Nephron (organoid): ENCODE results near the gene SYNE3.

Source experiments
- H3K27ac Mint-ChIP-seq, 3 experiments: 2 replicates each; pipeline ENCODE4 v1.8.0; 2020; ENCODE audit warnings: mixed read lengths in 3 of 3, mild to moderate bottlenecking in 2 of 3, moderate library complexity in 1 of 3
- H3K27me3 Mint-ChIP-seq: 2 replicates; pipeline ENCODE4 v1.8.0; 2021; ENCODE audit warnings: low read depth, mild to moderate bottlenecking, moderate library complexity, mixed read lengths
- H3K36me3 Mint-ChIP-seq: 2 replicates; pipeline ENCODE4 v1.8.0; 2020; ENCODE audit warnings: low read depth, mixed read lengths
- H3K4me1 Mint-ChIP-seq: 2 replicates; pipeline ENCODE4 v1.8.0; 2020; ENCODE audit warnings: mixed read lengths
- H3K4me3 Mint-ChIP-seq, 3 experiments: 2 replicates each; pipeline ENCODE4 v1.8.0; 2020; ENCODE audit warnings: mild to moderate bottlenecking in 3 of 3, mixed read lengths in 3 of 3, moderate library complexity in 2 of 3
- H3K9me3 Mint-ChIP-seq: 2 replicates; pipeline ENCODE4 v1.8.0; 2020; ENCODE audit warnings: mixed read lengths
- CTCF ChIP-seq, 3 experiments: fragments of 200-600 bp; sonication (generic); IDR thresholded peaks; one replicate each; pipeline ENCODE4 v1.5.0; 2021; ENCODE audit warnings: antibody characterized with exemption in 3 of 3; ENCODE audit not compliant: unreplicated experiment in 3 of 3

The SYNE3 gene

GRCh38 chr14:95483309-95484165, 32.9 kb downstream of the SYNE3 start:
- no peak for TF ChIP-seq CTCF (IDR thresholded peaks at IDR 0.05; ENCODE audit: unreplicated experiment in 3 of 3)
- Mint-ChIP-seq H3K36me3 (no peaks in the 10 kb centered on the region), H3K9me3 (no peaks in the 10 kb centered on the region), H3K4me1 (peaks cover 40% of the 10 kb centered on the region), H3K27me3 (peaks cover 15% of the 10 kb centered on the region), H3K4me3 (peak overlapping the region in 1 of 3 experiments; percentile 18), H3K27ac (peak overlapping the region in 2 of 3 experiments; percentile 77 to 80)

- Mint-ChIP-seq H3K27ac (peak overlapping the region in 2 of 3 experiments; percentile 77 to 80), H3K4me1 (peaks cover 48% of the 10 kb centered on the region), H3K36me3 (no peaks in the 10 kb centered on the region), H3K27me3 (peaks cover 15% of the 10 kb centered on the region), H3K9me3 (no peaks in the 10 kb centered on the region), H3K4me3 (peak overlapping the region in 1 of 3 experiments; percentile 18)
- no peak for TF ChIP-seq CTCF (IDR thresholded peaks at IDR 0.05; ENCODE audit: unreplicated experiment in 3 of 3)
Measured at GRCh38 chr14:95482627-95483308, 33.7 kb downstream of the SYNE3 start.

GRCh38 chr14:95481391-95482022, 34.9 kb downstream of the SYNE3 start:
- no peaks in the 10 kb centered on the region for H3K36me3 Mint-ChIP-seq
- peaks cover 53% of the 10 kb centered on the region for H3K4me1 Mint-ChIP-seq
- H3K9me3 Mint-ChIP-seq = no peaks in the 10 kb centered on the region
- H3K27ac Mint-ChIP-seq = no peak overlapping the region
- peaks cover 14% of the 10 kb centered on the region for H3K27me3 Mint-ChIP-seq
- H3K4me3 Mint-ChIP-seq = no peak overlapping the region
- TF ChIP-seq CTCF (IDR thresholded peaks at IDR 0.05; ENCODE audit: unreplicated experiment in 3 of 3) = no peak

- no peak for TF ChIP-seq CTCF (IDR thresholded peaks at IDR 0.05; ENCODE audit: unreplicated experiment in 3 of 3)
- H3K27ac Mint-ChIP-seq = no peak overlapping the region
- H3K4me3 Mint-ChIP-seq = no peak overlapping the region
- H3K9me3 Mint-ChIP-seq = no peaks in the 10 kb centered on the region
- no peaks in the 10 kb centered on the region for H3K36me3 Mint-ChIP-seq
- H3K27me3 Mint-ChIP-seq = peaks cover 11% of the 10 kb centered on the region
- H3K4me1 Mint-ChIP-seq = peaks cover 53% of the 10 kb centered on the region
Measured at GRCh38 chr14:95480887-95481226, 35.6 kb downstream of the SYNE3 start.

- Mint-ChIP-seq H3K36me3 (no peaks in the 10 kb centered on the region), H3K4me3 (no peak overlapping the region), H3K27ac (no peak overlapping the region), H3K9me3 (no peaks in the 10 kb centered on the region), H3K27me3 (peaks cover 11% of the 10 kb centered on the region), H3K4me1 (peaks cover 53% of the 10 kb centered on the region)
- TF ChIP-seq CTCF (IDR thresholded peaks at IDR 0.05; ENCODE audit: unreplicated experiment in 3 of 3) = no peak
Measured at GRCh38 chr14:95480109-95480886, 36.2 kb downstream of the SYNE3 start.
